GM12891 (cell line): ENCODE data around the gene LY6G5C.
A peak's percentile ranks its signal among the peaks of the same experiment; 100 is the strongest.

ENCODE experiments used
- DNase-seq: peaks from one replicate; pipeline ENCODE4 v3.0.0; 2011; ENCODE audit warnings: low spot score; ENCODE audit not compliant: insufficient read length
- FAIRE-seq: peaks from 2 replicates; lab custom pipeline; 2011; peaks lifted over from hg19 to GRCh38; lab: Jason Lieb, UNC
- PAX5 ChIP-seq: IDR thresholded peaks from 2 replicates; pipeline ENCODE4 v1.6.1; 2011; ENCODE audit warnings: low read length, moderate library complexity, mild to moderate bottlenecking; ENCODE audit not compliant: insufficient read depth, severe bottlenecking
- POLR2A ChIP-seq: IDR thresholded peaks from 2 replicates; pipeline ENCODE4 v1.6.1; 2011; ENCODE audit warnings: low read depth, low read length, control low read depth
- POLR2AphosphoS5 ChIP-seq: IDR thresholded peaks from 2 replicates; pipeline ENCODE4 v1.6.1; 2011; ENCODE audit warnings: low read depth, low read length, control low read depth
- POU2F2 ChIP-seq: IDR thresholded peaks from 2 replicates; pipeline ENCODE4 v1.6.1; 2011; ENCODE audit warnings: low read depth, mild to moderate bottlenecking, control low read depth, low read length, moderate library complexity
- SPI1 ChIP-seq: IDR thresholded peaks from 2 replicates; pipeline ENCODE4 v1.6.1; 2011; ENCODE audit warnings: low read depth, low read length, control low read depth
- TAF1 ChIP-seq: IDR thresholded peaks from 2 replicates; pipeline ENCODE4 v1.6.1; 2011; ENCODE audit warnings: low read depth, low read length, control low read depth

Gene LY6G5C

DNA sequence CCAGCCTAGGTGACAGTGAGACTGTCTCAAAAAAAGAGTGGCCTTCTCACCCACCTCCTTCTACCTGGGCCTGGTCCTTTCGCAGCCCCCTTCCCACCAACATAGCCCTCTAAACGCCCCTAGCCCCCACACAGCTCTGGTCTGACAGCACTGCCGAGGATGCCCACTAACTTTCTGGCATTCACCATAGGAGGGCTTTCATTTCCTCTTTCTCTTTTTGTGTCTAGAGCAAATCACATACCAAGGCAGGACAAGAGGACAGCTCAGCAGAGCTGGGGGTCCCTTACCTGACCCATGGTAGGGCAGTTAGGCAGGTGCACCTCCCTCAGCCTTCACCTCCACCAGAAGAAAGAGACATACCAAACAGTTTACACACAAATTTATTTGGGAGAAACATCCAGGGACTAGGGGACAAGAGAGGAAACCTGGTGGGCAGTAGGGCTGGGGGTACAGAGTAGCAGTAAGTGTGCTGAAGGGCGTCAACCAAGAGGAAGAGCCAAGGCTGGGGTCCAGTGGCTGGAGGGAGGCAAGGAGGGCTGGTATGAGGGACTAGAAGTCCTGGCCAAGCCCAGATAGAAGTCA, 4.5 kb downstream of the LY6G5C start:
- FAIRE-seq (no peak), DNase-seq (no peak)
- TF ChIP-seq SPI1 (peak; percentile 85), POLR2AphosphoS5 (no peak)

- TF ChIP-seq POU2F2 (no peak), SPI1 (no peak), TAF1 (no peak), POLR2AphosphoS5 (no peak), POLR2A (no peak), PAX5 (no peak)
- DNase-seq (no peak), FAIRE-seq (no peak)
Measured at GRCh38 chr6:31669676-31670075, 11.2 kb downstream of the LY6G5C start, which contains the start of gene LY6G5B. TSS of gene LY6G5B (plus strand) at chr6:31669976. CDS start at chr6:31670951, 975 bp downstream.

GRCh38 chr6:31666337-31666965, 14.4 kb downstream of the LY6G5C start:
- TF ChIP-seq SPI1: no peak
- FAIRE-seq (no peak), DNase-seq (no peak)

- peak; percentile 97 for DNase-seq
- peak; percentile 88 for FAIRE-seq
- TF ChIP-seq PAX5: no peak
- TF ChIP-seq TAF1: peak; percentile 73
- TF ChIP-seq POLR2AphosphoS5: peak; percentile 95
- TF ChIP-seq POU2F2: peak; percentile 44; the same call in 1 of the 2 replicates
- TF ChIP-seq SPI1: peak; percentile 11; the same call in 1 of the 2 replicates
- peak; percentile 95 for TF ChIP-seq POLR2A
Measured at GRCh38 chr6:31665501-31666336, 15.1 kb downstream of the LY6G5C start, which contains the start of gene CSNK2B. TSS of gene CSNK2B (plus strand) at chr6:31666080. CDS start at chr6:31666832, 752 bp downstream.

- DNase-seq (peak; percentile 67), FAIRE-seq (peak; percentile 92)
- TF ChIP-seq SPI1 (peak; percentile 78), POLR2AphosphoS5 (no peak; the same call in 1 of the 2 replicates), POU2F2 (peak; percentile 69; the same call in 1 of the 2 replicates), POLR2A (no peak), TAF1 (peak; percentile 45; the same call in 1 of the 2 replicates), PAX5 (no peak)
Measured at GRCh38 chr6:31664790-31665500, 15.9 kb downstream of the LY6G5C start, which contains the start of gene GPANK1. TSS of gene GPANK1 (minus strand) at chr6:31664997. CDS start at chr6:31664478, 519 bp downstream.

DNA sequence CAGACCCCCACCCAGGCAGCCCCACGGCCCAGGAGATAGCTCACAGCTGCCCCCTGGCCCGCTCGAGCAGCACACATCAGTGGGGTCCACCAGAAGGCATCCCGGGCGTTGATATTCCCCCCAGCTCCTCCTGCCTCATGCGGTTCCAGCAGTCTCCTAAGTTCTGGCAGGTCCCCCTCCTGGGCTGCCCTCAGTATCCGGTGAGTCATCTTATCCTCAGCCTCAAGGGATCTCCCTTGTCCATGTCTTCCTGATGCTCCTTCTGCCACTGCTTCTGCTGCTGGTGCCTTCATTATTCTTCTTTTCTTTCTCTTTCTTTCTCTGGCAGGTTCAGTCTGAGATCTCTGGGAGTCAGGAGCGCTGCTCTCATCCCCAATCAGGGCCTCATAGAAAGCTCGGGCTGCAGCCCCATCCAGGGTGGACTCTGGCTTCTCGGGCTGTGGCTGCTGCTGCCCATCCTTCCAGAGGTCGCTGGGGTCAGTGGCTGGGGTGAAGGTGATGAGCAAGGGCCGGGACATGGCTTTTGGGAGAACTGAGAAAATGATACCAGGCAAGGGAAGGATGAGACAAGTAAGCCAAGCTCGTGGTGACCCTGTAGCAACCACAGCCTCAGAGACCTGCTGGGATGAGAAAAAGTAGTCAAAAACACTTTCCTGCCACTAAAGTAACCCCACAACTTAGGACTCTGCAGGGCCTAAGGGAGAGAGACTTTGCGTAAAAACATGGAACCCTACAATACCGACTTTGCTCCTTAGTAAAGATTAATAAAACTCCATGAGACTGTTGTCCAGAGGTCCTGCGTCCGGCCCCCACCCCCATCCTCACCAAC, 16.7 kb downstream of the LY6G5C start:
- DNase-seq: no peak
- no peak for FAIRE-seq
- TF ChIP-seq SPI1 (no peak), POU2F2 (no peak), TAF1 (no peak), POLR2A (no peak), POLR2AphosphoS5 (no peak), PAX5 (no peak)

GRCh38 chr6:31663126-31663960, 17.5 kb downstream of the LY6G5C start:
- no peak for TF ChIP-seq PAX5
- no peak for TF ChIP-seq POLR2AphosphoS5
- no peak for TF ChIP-seq SPI1
- TF ChIP-seq TAF1: no peak
- no peak for TF ChIP-seq POU2F2
- no peak for TF ChIP-seq POLR2A
- no peak for DNase-seq
- FAIRE-seq: no peak

DNA sequence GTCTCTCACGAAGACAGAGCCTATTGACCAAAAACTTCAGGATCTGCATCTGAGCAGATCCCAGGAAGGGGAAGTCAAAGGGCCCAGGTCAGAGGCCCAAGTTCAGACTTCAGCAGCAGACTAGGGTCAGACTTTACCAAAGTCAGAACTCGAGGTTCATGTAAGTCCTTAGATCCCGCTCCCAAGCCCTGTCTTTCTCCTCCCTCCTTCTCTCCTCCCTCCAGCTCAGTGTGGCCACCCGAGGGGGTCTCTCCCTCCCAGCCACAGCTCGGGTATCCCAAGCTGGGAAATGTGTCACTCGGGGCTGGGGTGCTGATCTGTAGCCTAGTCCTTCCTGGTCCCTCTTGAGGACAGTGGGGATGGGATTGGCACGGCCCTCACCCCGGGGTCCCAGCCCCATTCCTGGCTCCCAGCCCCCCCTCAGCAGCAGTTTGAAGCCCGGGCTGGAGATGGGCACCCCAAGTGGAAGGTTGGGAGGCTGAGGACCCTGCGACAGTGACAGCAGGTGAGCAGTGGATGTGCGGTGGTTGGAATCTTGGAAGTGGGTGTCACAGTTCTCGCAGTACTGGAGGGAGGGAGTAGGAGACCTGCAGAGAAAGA, 18.6 kb downstream of the LY6G5C start:
- DNase-seq (no peak), FAIRE-seq (no peak)
- no peak for TF ChIP-seq TAF1
- TF ChIP-seq PAX5: no peak
- TF ChIP-seq SPI1: no peak
- no peak for TF ChIP-seq POU2F2
- TF ChIP-seq POLR2A: no peak
- TF ChIP-seq POLR2AphosphoS5: no peak
